Stimulated activated CD4-positive, alpha-beta T cell treated with anti-CD3 and anti-CD28 coated beads, Interleukin-15, amount 100 ng/mL, for 48 hours (primary cell): ENCODE data around the gene SEMA5A.

Source experiments
- DNase-seq, 2 donors: peaks; one replicate each; pipeline ENCODE4 v3.0.0-alpha.2; 2020; ENCODE audit warnings: low read depth in 2 of 2

Gene SEMA5A

GRCh38 chr5:9015260-9015936, 530.5 kb downstream of the SEMA5A start:
- no peak for DNase-seq

DNA sequence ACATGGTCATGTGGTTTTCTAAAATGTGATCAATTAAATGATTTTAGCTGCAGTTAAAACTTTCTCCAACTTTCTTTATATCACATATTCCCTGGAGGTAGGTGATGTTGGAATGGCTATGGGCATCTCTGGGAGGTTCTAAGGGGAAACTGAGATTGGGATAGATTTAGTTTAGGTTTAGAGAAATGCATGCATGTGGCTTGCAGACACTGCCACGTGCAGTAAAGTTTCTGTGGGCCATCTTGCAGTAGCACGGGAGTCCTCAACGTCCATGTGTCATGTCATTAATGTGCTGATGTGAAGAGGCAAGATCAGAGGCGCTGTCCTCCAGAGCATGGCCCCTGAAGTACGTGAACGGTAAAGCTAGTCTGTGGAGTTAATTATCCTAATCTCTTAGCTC, 532.7 kb downstream of the SEMA5A start:
- no peak for DNase-seq

- no peak for DNase-seq
Measured at GRCh38 chr5:9009931-9010651, 535.8 kb downstream of the SEMA5A start.

- no peak for DNase-seq
Measured at GRCh38 chr5:8997542-8998070, 548.3 kb downstream of the SEMA5A start.

GRCh38 chr5:8993031-8993430, 552.8 kb downstream of the SEMA5A start:
- no peak for DNase-seq
